ENCODE results near the gene CISD1. TPM values are rescaled to one million over a fixed set of nuclear protein-coding genes. Genes with fewer than 3 reads are reported as not detected.

Gene CISD1
- total RNA-seq, 4 donors from 2014 or later = 19.0 to 93.5 (median 50.6) TPM

GRCh38 chr10:58307676-58308075 is 38.7 kb downstream of the CISD1 start:
- TF ChIP-seq POLR2A (IDR thresholded peaks at IDR 0.05) = no peak
- TF ChIP-seq CTCF (IDR thresholded peaks at IDR 0.05) = no peak
- no peaks in the 10 kb centered on the region for H3K27me3 ChIP-seq
- H3K9me3 ChIP-seq = no peaks in the 10 kb centered on the region
- no peak for DNase-seq
- no peaks in the 10 kb centered on the region for H3K36me3 ChIP-seq
- no peaks in the 10 kb centered on the region for H3K4me1 ChIP-seq
- H3K4me3 ChIP-seq = no peak overlapping the region
- H3K27ac ChIP-seq = no peak overlapping the region

GRCh38 chr10:58311026-58311425 is 42.1 kb downstream of the CISD1 start:
- H3K27me3 ChIP-seq = no peaks in the 10 kb centered on the region
- TF ChIP-seq POLR2A (IDR thresholded peaks at IDR 0.05) = no peak
- TF ChIP-seq CTCF (IDR thresholded peaks at IDR 0.05) = no peak
- no peak for DNase-seq
- no peaks in the 10 kb centered on the region for H3K36me3 ChIP-seq
- no peaks in the 10 kb centered on the region for H3K9me3 ChIP-seq
- no peaks in the 10 kb centered on the region for H3K4me1 ChIP-seq
- no peak overlapping the region for H3K4me3 ChIP-seq
- no peak overlapping the region for H3K27ac ChIP-seq

GRCh38 chr10:58316874-58317273 is 47.9 kb downstream of the CISD1 start:
- TF ChIP-seq POLR2A (IDR thresholded peaks at IDR 0.05) (no peak), CTCF (IDR thresholded peaks at IDR 0.05) (no peak)
- no peaks in the 10 kb centered on the region for H3K9me3 ChIP-seq
- H3K27ac ChIP-seq = no peak overlapping the region
- no peaks in the 10 kb centered on the region for H3K36me3 ChIP-seq
- no peak overlapping the region for H3K4me3 ChIP-seq
- DNase-seq = no peak
- no peaks in the 10 kb centered on the region for H3K4me1 ChIP-seq
- H3K27me3 ChIP-seq = no peaks in the 10 kb centered on the region

- no peaks in the 10 kb centered on the region for H3K36me3 ChIP-seq
- no peak for DNase-seq
- H3K27ac ChIP-seq = no peak overlapping the region
- no peaks in the 10 kb centered on the region for H3K9me3 ChIP-seq
- H3K4me1 ChIP-seq = peaks cover 0 to 9% (median 0%) of the 10 kb centered on the region in 4 donors
- no peak overlapping the region for H3K4me3 ChIP-seq
- H3K27me3 ChIP-seq = no peaks in the 10 kb centered on the region
- TF ChIP-seq POLR2A (IDR thresholded peaks at IDR 0.05) (no peak), CTCF (IDR thresholded peaks at IDR 0.05) (no peak)
These were observed 49.4 kb downstream of the CISD1 start for GRCh38 chr10:58318346-58318745.

- no peak for DNase-seq
- no peaks in the 10 kb centered on the region for H3K36me3 ChIP-seq
- no peaks in the 10 kb centered on the region for H3K9me3 ChIP-seq
- peaks cover 0 to 9% (median 0%) of the 10 kb centered on the region in 4 donors for H3K4me1 ChIP-seq
- H3K27ac ChIP-seq = no peak overlapping the region
- H3K4me3 ChIP-seq = no peak overlapping the region
- TF ChIP-seq CTCF (IDR thresholded peaks at IDR 0.05) (no peak), POLR2A (IDR thresholded peaks at IDR 0.05) (no peak)
- H3K27me3 ChIP-seq = no peaks in the 10 kb centered on the region
These were observed 50.6 kb downstream of the CISD1 start for GRCh38 chr10:58319599-58319998.

Data from Peyer's patch (tissue), 4 donors.